Trophoblast cell (in vitro differentiated cells and primary cell): ENCODE results near the gene CCSAP.

ENCODE experiments used
- DNase-seq, 2 donors: peaks; one replicate each; pipeline ENCODE4 v3.0.0-alpha.2; 2016
- H2AFZ ChIP-seq: 2 replicates; pipeline ENCODE4 v1.6.1; 2013; ENCODE audit warnings: low read length, moderate library complexity, mild to moderate bottlenecking; ENCODE audit not compliant: insufficient read depth, poor library complexity
- H2AK5ac ChIP-seq: 2 replicates; pipeline ENCODE4 v1.6.1; 2013; ENCODE audit warnings: mild to moderate bottlenecking, low read length
- H2BK120ac ChIP-seq: 2 replicates; pipeline ENCODE4 v1.6.1; 2013; ENCODE audit warnings: low read length, mild to moderate bottlenecking, moderate library complexity; ENCODE audit not compliant: insufficient read depth, poor library complexity
- H2BK12ac ChIP-seq: 2 replicates; pipeline ENCODE4 v1.6.1; 2013; ENCODE audit warnings: mild to moderate bottlenecking, low read length, moderate library complexity
- H2BK5ac ChIP-seq: 2 replicates; pipeline ENCODE4 v1.6.1; 2013; ENCODE audit warnings: low read length, low read depth, moderate library complexity, mild to moderate bottlenecking; ENCODE audit not compliant: poor library complexity
- H3K14ac ChIP-seq: 2 replicates; pipeline ENCODE4 v1.6.1; 2013; ENCODE audit warnings: mild to moderate bottlenecking, low read length
- H3K18ac ChIP-seq: 2 replicates; pipeline ENCODE4 v1.6.1; 2013; ENCODE audit warnings: mild to moderate bottlenecking, low read length
- H3K23ac ChIP-seq: 2 replicates; pipeline ENCODE4 v1.6.1; 2013; ENCODE audit warnings: low read length
- H3K27ac ChIP-seq: 2 replicates; pipeline ENCODE4 v1.5.1; 2013; ENCODE audit warnings: low read depth, mild to moderate bottlenecking, inconsistent platforms, low read length, moderate library complexity
- H3K27me3 ChIP-seq: 2 replicates; pipeline ENCODE4 v1.6.1; 2013; ENCODE audit warnings: inconsistent platforms, mild to moderate bottlenecking, low read length, moderate library complexity; ENCODE audit not compliant: insufficient read depth
- H3K36me3 ChIP-seq, 2 experiments: 1 replicate in 1 of 2; 2 replicates in 1 of 2; pipeline ENCODE4 v1.6.1; 2013; ENCODE audit warnings: low read length in 2 of 2, mild to moderate bottlenecking in 2 of 2, moderate library complexity in 1 of 2; ENCODE audit not compliant: insufficient read depth in 2 of 2, control insufficient read depth in 1 of 2
- H3K4ac ChIP-seq: 2 replicates; pipeline ENCODE4 v1.6.1; 2013; ENCODE audit warnings: low read depth, mild to moderate bottlenecking, low read length, moderate library complexity
- H3K4me1 ChIP-seq, 2 experiments: 1 replicate in 1 of 2; 2 replicates in 1 of 2; pipeline ENCODE4 v1.6.1; 2013; ENCODE audit warnings: low read length in 2 of 2, mild to moderate bottlenecking in 2 of 2, moderate library complexity in 1 of 2; ENCODE audit not compliant: insufficient read depth in 2 of 2, control insufficient read depth in 1 of 2
- H3K4me2 ChIP-seq: 2 replicates; pipeline ENCODE4 v1.6.1; 2013; ENCODE audit warnings: inconsistent platforms, mild to moderate bottlenecking, low read length, moderate library complexity
- H3K4me3 ChIP-seq: 2 replicates; pipeline ENCODE4 v1.5.1; 2013; ENCODE audit warnings: mild to moderate bottlenecking, low read depth, low read length, inconsistent platforms
- H3K79me1 ChIP-seq: one replicate; pipeline ENCODE4 v1.6.1; 2013; ENCODE audit warnings: low read length
- H3K79me2 ChIP-seq: 2 replicates; pipeline ENCODE4 v1.6.1; 2013; ENCODE audit warnings: low read length, mild to moderate bottlenecking; ENCODE audit not compliant: control insufficient read depth, insufficient read depth, poor library complexity
- H3K9ac ChIP-seq: 2 replicates; pipeline ENCODE4 v1.6.1; 2013; ENCODE audit warnings: mild to moderate bottlenecking, low read length
- H3K9me3 ChIP-seq: 2 replicates; pipeline ENCODE4 v1.6.1; 2013; ENCODE audit warnings: low read depth, mild to moderate bottlenecking, control low read depth, inconsistent platforms, low read length; ENCODE audit not compliant: insufficient read depth
- H4K12ac ChIP-seq: 2 replicates; pipeline ENCODE4 v1.6.1; 2013; ENCODE audit warnings: low read depth, mild to moderate bottlenecking, low read length, moderate library complexity
- H4K8ac ChIP-seq: 2 replicates; pipeline ENCODE4 v1.6.1; 2013; ENCODE audit warnings: low read depth, mild to moderate bottlenecking, low read length, moderate library complexity
- H4K91ac ChIP-seq: one replicate; pipeline ENCODE4 v1.6.1; 2013; ENCODE audit warnings: low read depth, mild to moderate bottlenecking, low read length, moderate library complexity
- WGBS: extraction: QIAGEN DNeasy Blood & Tissue Kit; methylation state at CpG from one replicate; pipeline ENCODE4 v1.1.7; 2013; ENCODE audit warnings: missing lambda C conversion rate; ENCODE audit not compliant: insufficient read length, insufficient coverage; ENCODE audit errors: extremely low coverage; 5-methylcytosine and 5-hydroxymethylcytosine counted together

The CCSAP gene

GRCh38 chr1:229319487-229319886, 23.4 kb downstream of the CCSAP start:
- Histone ChIP-seq H3K27ac (no peak overlapping the region), H4K12ac (no peak overlapping the region), H3K79me1 (no peaks in the 10 kb centered on the region), H3K9ac (no peak overlapping the region), H2BK120ac (no peak overlapping the region), H4K8ac (no peak overlapping the region), H3K9me3 (no peaks in the 10 kb centered on the region), H2AFZ (no peak overlapping the region), H3K4me1 (no peaks in the 10 kb centered on the region), H3K27me3 (no peaks in the 10 kb centered on the region), H3K4me2 (no peak overlapping the region), H4K91ac (no peak overlapping the region), H3K4me3 (no peak overlapping the region), H3K18ac (no peak overlapping the region), H3K4ac (no peak overlapping the region), H3K23ac (no peak overlapping the region), H2BK5ac (no peak overlapping the region), H3K79me2 (no peaks in the 10 kb centered on the region), H3K36me3 (peaks cover 9 to 11% of the 10 kb centered on the region in 2 experiments), H2AK5ac (no peak overlapping the region), H3K14ac (no peak overlapping the region), H2BK12ac (no peak overlapping the region)
- WGBS, result no CpG with 5 or more reads among the region's 7 CpGs
- DNase-seq, result no peak

- Histone ChIP-seq H3K18ac (no peak overlapping the region), H4K8ac (no peak overlapping the region), H4K12ac (no peak overlapping the region), H4K91ac (no peak overlapping the region), H3K4ac (no peak overlapping the region), H3K79me2 (no peaks in the 10 kb centered on the region), H3K4me3 (no peak overlapping the region), H3K27ac (no peak overlapping the region), H2BK12ac (no peak overlapping the region), H3K27me3 (no peaks in the 10 kb centered on the region), H3K9me3 (no peaks in the 10 kb centered on the region), H3K23ac (no peak overlapping the region), H3K9ac (no peak overlapping the region), H2BK120ac (no peak overlapping the region), H2AFZ (no peak overlapping the region), H2BK5ac (no peak overlapping the region), H3K14ac (no peak overlapping the region), H3K79me1 (no peaks in the 10 kb centered on the region), H3K4me1 (no peaks in the 10 kb centered on the region), H3K4me2 (no peak overlapping the region), H3K36me3 (peaks cover 8 to 11% of the 10 kb centered on the region in 2 experiments), H2AK5ac (no peak overlapping the region)
- WGBS, result no CpG with 5 or more reads among the region's 4 CpGs
- DNase-seq, result peak; percentile 32 to 88
Measured at GRCh38 chr1:229318056-229318455, 24.8 kb downstream of the CCSAP start.

GRCh38 chr1:229316166-229316565, 26.7 kb downstream of the CCSAP start:
- Histone ChIP-seq H2BK5ac (no peak overlapping the region), H4K12ac (no peak overlapping the region), H3K36me3 (peaks cover 8 to 12% of the 10 kb centered on the region in 2 experiments), H3K9me3 (no peaks in the 10 kb centered on the region), H3K79me1 (no peaks in the 10 kb centered on the region), H3K27me3 (no peaks in the 10 kb centered on the region), H2BK120ac (no peak overlapping the region), H3K4me2 (no peak overlapping the region), H4K91ac (no peak overlapping the region), H3K18ac (no peak overlapping the region), H3K4ac (no peak overlapping the region), H2BK12ac (no peak overlapping the region), H2AFZ (no peak overlapping the region), H3K9ac (no peak overlapping the region), H2AK5ac (no peak overlapping the region), H3K27ac (no peak overlapping the region), H3K14ac (no peak overlapping the region), H3K4me3 (no peak overlapping the region), H3K4me1 (no peaks in the 10 kb centered on the region), H4K8ac (no peak overlapping the region), H3K79me2 (no peaks in the 10 kb centered on the region), H3K23ac (no peak overlapping the region)
- WGBS, result no CpG with 5 or more reads among the region's 2 CpGs
- no peak for DNase-seq

GRCh38 chr1:229310833-229311232, 32.0 kb downstream of the CCSAP start:
- Histone ChIP-seq H3K18ac (no peak overlapping the region), H3K14ac (no peak overlapping the region), H3K36me3 (peaks cover 6 to 8% of the 10 kb centered on the region in 2 experiments), H4K8ac (no peak overlapping the region), H3K23ac (no peak overlapping the region), H3K79me2 (no peaks in the 10 kb centered on the region), H3K79me1 (no peaks in the 10 kb centered on the region), H3K27me3 (no peaks in the 10 kb centered on the region), H3K4me3 (no peak overlapping the region), H2BK5ac (no peak overlapping the region), H3K27ac (no peak overlapping the region), H3K4ac (no peak overlapping the region), H2BK12ac (no peak overlapping the region), H4K12ac (no peak overlapping the region), H2AK5ac (no peak overlapping the region), H3K4me2 (no peak overlapping the region), H3K9ac (no peak overlapping the region), H2AFZ (no peak overlapping the region), H4K91ac (no peak overlapping the region), H3K9me3 (no peaks in the 10 kb centered on the region), H2BK120ac (no peak overlapping the region), H3K4me1 (no peaks in the 10 kb centered on the region)
- DNase-seq, result no peak
- no CpG with 5 or more reads among the region's 6 CpGs for WGBS
